Measurements from ENCODE around the gene GLMP.

The GLMP gene

GRCh38 chr1:156266051-156266450, 29.4 kb downstream of the GLMP start:
- Histone ChIP-seq H3K9me3 (replicated peaks; ENCODE audit: low read length) (no peaks in the 10 kb centered on the region), H3K36me3 (ENCODE audit: insufficient read depth, low read length) (peaks cover 60% of the 10 kb centered on the region), H3K4me1 (ENCODE audit: control insufficient read depth, insufficient read depth, low read length) (peaks cover 15% of the 10 kb centered on the region), H3K9ac (ENCODE audit: low read depth, low read length) (no peak overlapping the region), H3K27me3 (ENCODE audit: control insufficient read depth, insufficient read depth, low read length) (no peaks in the 10 kb centered on the region), H3K4me3 (ENCODE audit: low read length) (no peak overlapping the region), H3K4me2 (ENCODE audit: low read length) (no peak overlapping the region)

- H3K4me1 ChIP-seq (ENCODE audit: control insufficient read depth, insufficient read depth, low read length) = peaks cover 15% of the 10 kb centered on the region
- H3K9me3 ChIP-seq (replicated peaks; ENCODE audit: low read length) = no peaks in the 10 kb centered on the region
- H3K4me2 ChIP-seq (ENCODE audit: low read length) = peak overlapping the region; percentile 23
- H3K4me3 ChIP-seq (ENCODE audit: low read length) = no peak overlapping the region
- H3K36me3 ChIP-seq (ENCODE audit: insufficient read depth, low read length) = peaks cover 77% of the 10 kb centered on the region
- no peak overlapping the region for H3K9ac ChIP-seq (ENCODE audit: low read depth, low read length)
- no peaks in the 10 kb centered on the region for H3K27me3 ChIP-seq (ENCODE audit: control insufficient read depth, insufficient read depth, low read length)
Observed at GRCh38 chr1:156263288-156263655, 32.2 kb downstream of the GLMP start.

GRCh38 chr1:156262461-156263287, 32.8 kb downstream of the GLMP start:
- no peak overlapping the region for H3K4me3 ChIP-seq (ENCODE audit: low read length)
- H3K36me3 ChIP-seq (ENCODE audit: insufficient read depth, low read length) = peaks cover 77% of the 10 kb centered on the region
- H3K9ac ChIP-seq (ENCODE audit: low read depth, low read length) = no peak overlapping the region
- H3K4me2 ChIP-seq (ENCODE audit: low read length) = peak overlapping the region; percentile 61
- H3K9me3 ChIP-seq (replicated peaks; ENCODE audit: low read length) = no peaks in the 10 kb centered on the region
- H3K4me1 ChIP-seq (ENCODE audit: control insufficient read depth, insufficient read depth, low read length) = peaks cover 15% of the 10 kb centered on the region
- H3K27me3 ChIP-seq (ENCODE audit: control insufficient read depth, insufficient read depth, low read length) = no peaks in the 10 kb centered on the region

- Histone ChIP-seq H3K4me1 (ENCODE audit: control insufficient read depth, insufficient read depth, low read length) (peaks cover 15% of the 10 kb centered on the region), H3K9me3 (replicated peaks; ENCODE audit: low read length) (no peaks in the 10 kb centered on the region), H3K27me3 (ENCODE audit: control insufficient read depth, insufficient read depth, low read length) (no peaks in the 10 kb centered on the region), H3K4me2 (ENCODE audit: low read length) (no peak overlapping the region), H3K36me3 (ENCODE audit: insufficient read depth, low read length) (peaks cover 75% of the 10 kb centered on the region), H3K9ac (ENCODE audit: low read depth, low read length) (no peak overlapping the region), H3K4me3 (ENCODE audit: low read length) (no peak overlapping the region)
Observed at GRCh38 chr1:156260896-156261295, 34.6 kb downstream of the GLMP start.

DNA sequence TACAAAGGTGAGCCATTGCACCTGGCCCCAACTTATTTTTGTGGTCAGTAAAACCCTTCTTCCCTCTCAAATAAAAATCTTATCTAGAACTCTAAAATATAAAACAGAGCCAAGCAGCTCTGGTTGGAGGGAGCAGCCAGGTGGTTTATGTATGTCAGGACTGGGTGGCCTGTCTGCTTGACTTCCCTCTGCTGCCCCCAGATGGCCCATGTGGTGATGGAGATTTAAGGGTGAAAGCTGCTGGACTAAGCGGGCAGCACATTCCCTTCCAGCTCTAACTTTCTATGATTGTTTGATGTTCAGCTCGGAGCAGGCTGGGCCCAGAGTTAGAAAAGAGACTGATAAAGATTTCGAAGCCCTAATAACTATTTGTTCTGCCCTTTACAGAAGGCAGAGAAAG, 35.7 kb downstream of the GLMP start:
- Histone ChIP-seq H3K9ac (ENCODE audit: low read depth, low read length) (no peak overlapping the region), H3K27me3 (ENCODE audit: control insufficient read depth, insufficient read depth, low read length) (no peaks in the 10 kb centered on the region), H3K36me3 (ENCODE audit: insufficient read depth, low read length) (peaks cover 69% of the 10 kb centered on the region), H3K4me1 (ENCODE audit: control insufficient read depth, insufficient read depth, low read length) (peaks cover 15% of the 10 kb centered on the region), H3K4me3 (ENCODE audit: low read length) (no peak overlapping the region), H3K4me2 (ENCODE audit: low read length) (no peak overlapping the region), H3K9me3 (replicated peaks; ENCODE audit: low read length) (no peaks in the 10 kb centered on the region)

GRCh38 chr1:156258859-156259258, 36.6 kb downstream of the GLMP start:
- H3K36me3 ChIP-seq (ENCODE audit: insufficient read depth, low read length) = peaks cover 69% of the 10 kb centered on the region

GRCh38 chr1:156257711-156258110, 37.8 kb downstream of the GLMP start:
- Histone ChIP-seq H3K27me3 (ENCODE audit: control insufficient read depth, insufficient read depth, low read length) (no peaks in the 10 kb centered on the region), H3K4me3 (ENCODE audit: low read length) (no peak overlapping the region), H3K36me3 (ENCODE audit: insufficient read depth, low read length) (peaks cover 72% of the 10 kb centered on the region), H3K4me2 (ENCODE audit: low read length) (no peak overlapping the region), H3K4me1 (ENCODE audit: control insufficient read depth, insufficient read depth, low read length) (peaks cover 4% of the 10 kb centered on the region), H3K9ac (ENCODE audit: low read depth, low read length) (no peak overlapping the region), H3K9me3 (replicated peaks; ENCODE audit: low read length) (no peaks in the 10 kb centered on the region)

More at GRCh38 chr1:156258859-156259258, 36.6 kb downstream of the GLMP start:
- peaks cover 15% of the 10 kb centered on the region for H3K4me1 ChIP-seq (ENCODE audit: control insufficient read depth, insufficient read depth, low read length)
- no peak overlapping the region for H3K9ac ChIP-seq (ENCODE audit: low read depth, low read length)
- no peak overlapping the region for H3K4me3 ChIP-seq (ENCODE audit: low read length)
- no peak overlapping the region for H3K4me2 ChIP-seq (ENCODE audit: low read length)
- no peaks in the 10 kb centered on the region for H3K27me3 ChIP-seq (ENCODE audit: control insufficient read depth, insufficient read depth, low read length)
- H3K9me3 ChIP-seq (replicated peaks; ENCODE audit: low read length) = no peaks in the 10 kb centered on the region

- Histone ChIP-seq H3K4me3 (ENCODE audit: low read length) (no peak overlapping the region), H3K9ac (ENCODE audit: low read depth, low read length) (no peak overlapping the region), H3K9me3 (replicated peaks; ENCODE audit: low read length) (no peaks in the 10 kb centered on the region), H3K4me1 (ENCODE audit: control insufficient read depth, insufficient read depth, low read length) (no peaks in the 10 kb centered on the region), H3K36me3 (ENCODE audit: insufficient read depth, low read length) (peaks cover 83% of the 10 kb centered on the region), H3K27me3 (ENCODE audit: control insufficient read depth, insufficient read depth, low read length) (no peaks in the 10 kb centered on the region), H3K4me2 (ENCODE audit: low read length) (no peak overlapping the region)
Observed at GRCh38 chr1:156253634-156254033, 41.8 kb downstream of the GLMP start.

GRCh38 chr1:156251527-156251926, 44.0 kb downstream of the GLMP start:
- no peak overlapping the region for H3K4me3 ChIP-seq (ENCODE audit: low read length)
- H3K9ac ChIP-seq (ENCODE audit: low read depth, low read length) = no peak overlapping the region
- peaks cover 65% of the 10 kb centered on the region for H3K36me3 ChIP-seq (ENCODE audit: insufficient read depth, low read length)
- no peaks in the 10 kb centered on the region for H3K9me3 ChIP-seq (replicated peaks; ENCODE audit: low read length)
- peaks cover 3% of the 10 kb centered on the region for H3K4me1 ChIP-seq (ENCODE audit: control insufficient read depth, insufficient read depth, low read length)
- H3K4me2 ChIP-seq (ENCODE audit: low read length) = no peak overlapping the region
- peaks cover 3% of the 10 kb centered on the region for H3K27me3 ChIP-seq (ENCODE audit: control insufficient read depth, insufficient read depth, low read length)

DNA sequence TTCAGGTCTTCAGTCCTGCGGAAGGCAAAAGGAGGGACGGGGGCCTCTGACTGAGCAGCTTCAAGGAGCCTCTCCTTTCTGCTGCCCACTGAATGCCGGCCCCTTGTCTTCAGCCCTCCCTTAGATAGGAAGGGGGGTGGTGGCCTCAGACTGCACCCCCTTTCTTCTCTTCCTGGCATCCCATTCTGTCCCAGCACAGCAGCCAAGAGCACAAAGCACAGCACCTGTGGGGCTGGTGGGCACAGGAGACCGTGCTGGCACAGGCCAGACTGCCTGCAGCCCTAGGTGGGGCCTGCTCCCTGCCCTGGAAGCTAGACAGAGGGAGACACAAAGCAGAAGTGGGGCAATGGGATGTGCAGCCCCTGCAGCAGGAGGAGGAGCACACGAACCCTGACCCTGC, 45.9 kb downstream of the GLMP start:
- Histone ChIP-seq H3K36me3 (ENCODE audit: insufficient read depth, low read length) (peaks cover 56% of the 10 kb centered on the region), H3K4me1 (ENCODE audit: control insufficient read depth, insufficient read depth, low read length) (peaks cover 10% of the 10 kb centered on the region)

DNA sequence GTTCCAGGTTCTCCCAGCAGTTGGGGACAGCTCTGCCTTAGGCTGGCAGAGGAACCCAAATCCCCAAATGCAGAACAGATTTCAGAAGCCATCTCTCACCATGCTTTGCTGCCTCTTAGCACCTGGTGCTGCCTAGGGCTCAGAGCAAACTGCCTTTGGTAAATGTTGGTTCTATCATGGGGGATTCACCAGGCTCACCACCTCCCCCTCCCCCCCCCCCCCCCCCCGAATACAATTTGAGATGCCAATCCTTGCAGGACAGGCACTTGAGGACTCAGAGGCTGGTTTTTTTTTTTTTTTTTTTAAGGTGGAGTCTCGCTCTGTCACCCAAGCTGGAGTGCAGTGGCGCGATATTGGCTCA, 47.2 kb downstream of the GLMP start:
- Histone ChIP-seq H3K36me3 (ENCODE audit: insufficient read depth, low read length) (peaks cover 46% of the 10 kb centered on the region), H3K4me2 (ENCODE audit: low read length) (no peak overlapping the region), H3K27me3 (ENCODE audit: control insufficient read depth, insufficient read depth, low read length) (peaks cover 18% of the 10 kb centered on the region), H3K4me1 (ENCODE audit: control insufficient read depth, insufficient read depth, low read length) (peaks cover 10% of the 10 kb centered on the region), H3K9me3 (replicated peaks; ENCODE audit: low read length) (no peaks in the 10 kb centered on the region), H3K9ac (ENCODE audit: low read depth, low read length) (no peak overlapping the region), H3K4me3 (ENCODE audit: low read length) (no peak overlapping the region)

More for the DNA sequence above, 45.9 kb downstream of the GLMP start:
- Histone ChIP-seq H3K4me3 (ENCODE audit: low read length) (no peak overlapping the region), H3K4me2 (ENCODE audit: low read length) (no peak overlapping the region), H3K27me3 (ENCODE audit: control insufficient read depth, insufficient read depth, low read length) (peaks cover 18% of the 10 kb centered on the region), H3K9ac (ENCODE audit: low read depth, low read length) (no peak overlapping the region), H3K9me3 (replicated peaks; ENCODE audit: low read length) (no peaks in the 10 kb centered on the region)

All from skeletal muscle satellite cell (primary cell).